GM19193 (cell line): Measurements from ENCODE around the gene SCIN.
A peak's percentile ranks its signal among the peaks of the same experiment; 100 is the strongest.

Experiments
- POLR2A ChIP-seq: IDR thresholded peaks from 4 replicates; pipeline ENCODE4 v1.6.1; 2011; ENCODE audit not compliant: insufficient read depth, insufficient read length; ENCODE audit errors: extremely low read depth

Gene SCIN

DNA sequence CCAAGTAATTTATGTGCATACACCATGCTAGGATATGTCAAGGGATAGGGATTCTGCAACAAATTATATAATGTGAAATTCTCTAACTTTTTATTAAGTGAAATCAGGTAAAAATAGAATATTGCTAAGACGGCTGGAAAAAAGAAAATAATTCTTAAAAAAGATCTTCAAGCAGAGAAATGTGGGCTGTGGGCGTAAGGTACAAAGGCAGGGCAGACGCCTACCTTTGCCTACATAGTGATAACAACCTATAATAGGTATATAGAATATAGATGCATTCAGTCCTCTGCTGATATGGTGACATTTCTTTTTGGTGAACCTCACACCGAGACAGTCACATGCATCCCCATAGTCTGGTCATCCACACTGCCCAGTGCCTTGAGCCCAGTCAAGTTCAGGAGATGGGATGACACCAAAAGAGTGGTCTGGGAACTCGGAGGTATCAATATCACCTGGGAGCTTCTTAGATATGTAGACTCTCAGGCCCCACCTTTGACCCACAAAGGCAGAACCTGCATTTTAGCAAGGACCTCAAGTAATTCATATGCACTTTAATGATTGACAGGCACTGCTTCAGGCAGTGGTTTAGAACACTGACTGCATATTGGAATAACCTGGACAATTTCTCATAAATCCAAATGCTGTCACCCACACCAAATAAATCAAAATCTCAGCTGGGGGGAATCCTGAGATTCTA is 59.4 kb downstream of the SCIN start:
- no peak for TF ChIP-seq POLR2A

GRCh38 chr7:12630513-12630819 is 59.9 kb downstream of the SCIN start:
- no peak for TF ChIP-seq POLR2A

DNA sequence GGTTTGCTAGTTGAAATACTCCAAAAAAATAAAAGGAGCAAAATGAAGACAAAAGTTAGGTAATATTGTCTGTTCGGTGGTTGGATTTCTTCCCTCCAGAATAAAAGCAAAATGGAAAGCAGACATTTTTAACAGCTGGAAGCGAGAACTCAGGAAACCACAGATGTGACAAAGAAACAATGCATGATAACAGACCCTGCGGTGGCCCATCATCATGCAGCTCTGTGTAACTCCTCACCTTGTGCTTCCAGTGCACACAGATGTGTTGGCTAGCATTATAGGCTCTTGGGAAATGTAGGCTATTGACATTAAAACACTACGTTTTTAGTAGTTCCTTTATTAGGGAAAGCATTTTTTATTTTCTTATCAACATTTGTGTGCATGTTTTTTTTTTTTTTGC is 63.1 kb downstream of the SCIN start:
- TF ChIP-seq POLR2A: no peak

GRCh38 chr7:12635830-12636229 is 65.3 kb downstream of the SCIN start:
- peak; percentile 19 for TF ChIP-seq POLR2A

DNA sequence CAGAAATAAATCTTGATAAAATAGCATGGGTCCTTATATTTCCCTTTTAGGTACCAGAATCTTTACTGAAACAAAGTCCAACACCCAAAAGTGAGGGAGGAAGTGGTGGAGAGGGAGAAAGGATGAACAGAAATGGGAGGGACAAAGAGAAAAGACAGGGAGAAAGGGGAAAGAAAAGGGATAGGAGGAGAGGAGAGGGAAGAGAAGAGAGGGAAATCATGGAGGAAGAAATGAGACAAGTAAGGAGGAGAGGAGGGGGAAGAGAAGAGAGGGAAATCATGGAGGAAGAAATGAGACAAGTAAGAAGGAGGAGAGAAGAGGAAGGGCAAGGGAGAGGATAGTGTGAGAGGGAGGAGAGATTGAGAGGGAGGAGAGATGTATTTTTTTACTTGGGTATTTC is 66.8 kb downstream of the SCIN start:
- TF ChIP-seq POLR2A: no peak

GRCh38 chr7:12637819-12638592 is 67.5 kb downstream of the SCIN start:
- TF ChIP-seq POLR2A: no peak

GRCh38 chr7:12638851-12639456 is 68.4 kb downstream of the SCIN start:
- TF ChIP-seq POLR2A: no peak

- TF ChIP-seq POLR2A: no peak
Observed at GRCh38 chr7:12640299-12641096, 70.0 kb downstream of the SCIN start.

DNA sequence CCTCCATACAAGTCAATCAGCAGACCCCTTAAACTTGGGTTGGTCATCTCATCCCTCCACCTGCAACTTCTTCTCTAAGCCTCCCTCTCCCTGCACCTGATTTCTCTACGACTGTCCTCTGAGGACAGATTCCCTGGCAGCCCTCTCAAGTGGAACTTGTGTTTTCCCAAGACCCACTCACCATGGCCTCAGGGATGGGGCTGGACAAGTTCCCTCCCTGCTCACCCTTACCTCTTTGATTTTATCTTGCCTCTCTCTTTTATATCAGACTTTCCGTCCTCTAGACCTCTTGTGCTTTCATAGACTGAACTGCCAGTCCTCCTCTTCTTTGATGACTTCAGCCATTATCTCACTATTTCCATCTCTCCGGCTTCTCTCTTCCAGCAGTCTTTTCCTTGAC is 70.7 kb downstream of the SCIN start:
- no peak for TF ChIP-seq POLR2A

- TF ChIP-seq POLR2A: no peak
Observed at GRCh38 chr7:12642508-12642907, 72.0 kb downstream of the SCIN start.

GRCh38 chr7:12643001-12643643 is 72.6 kb downstream of the SCIN start:
- no peak for TF ChIP-seq POLR2A

DNA sequence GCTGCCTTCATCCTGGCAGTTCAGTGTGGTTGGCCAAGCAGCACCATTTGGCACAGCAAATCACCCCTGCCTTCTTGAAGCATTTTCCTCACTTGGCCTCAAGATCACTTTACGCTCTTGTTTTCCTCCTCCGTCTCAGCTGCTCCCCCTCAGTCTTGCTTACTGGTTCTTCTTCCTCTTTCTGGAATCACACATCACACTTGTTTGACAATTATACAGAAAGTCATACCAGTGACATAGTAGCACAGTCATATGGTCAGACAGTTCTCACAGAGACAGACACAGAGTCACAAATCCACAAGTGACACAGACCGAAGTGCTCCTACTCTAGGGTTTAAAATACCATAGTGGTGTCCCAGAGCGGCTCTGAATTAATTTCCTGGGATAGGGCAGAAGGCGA is 73.1 kb downstream of the SCIN start:
- no peak for TF ChIP-seq POLR2A

GRCh38 chr7:12646139-12646538 is 75.6 kb downstream of the SCIN start:
- TF ChIP-seq POLR2A: no peak

DNA sequence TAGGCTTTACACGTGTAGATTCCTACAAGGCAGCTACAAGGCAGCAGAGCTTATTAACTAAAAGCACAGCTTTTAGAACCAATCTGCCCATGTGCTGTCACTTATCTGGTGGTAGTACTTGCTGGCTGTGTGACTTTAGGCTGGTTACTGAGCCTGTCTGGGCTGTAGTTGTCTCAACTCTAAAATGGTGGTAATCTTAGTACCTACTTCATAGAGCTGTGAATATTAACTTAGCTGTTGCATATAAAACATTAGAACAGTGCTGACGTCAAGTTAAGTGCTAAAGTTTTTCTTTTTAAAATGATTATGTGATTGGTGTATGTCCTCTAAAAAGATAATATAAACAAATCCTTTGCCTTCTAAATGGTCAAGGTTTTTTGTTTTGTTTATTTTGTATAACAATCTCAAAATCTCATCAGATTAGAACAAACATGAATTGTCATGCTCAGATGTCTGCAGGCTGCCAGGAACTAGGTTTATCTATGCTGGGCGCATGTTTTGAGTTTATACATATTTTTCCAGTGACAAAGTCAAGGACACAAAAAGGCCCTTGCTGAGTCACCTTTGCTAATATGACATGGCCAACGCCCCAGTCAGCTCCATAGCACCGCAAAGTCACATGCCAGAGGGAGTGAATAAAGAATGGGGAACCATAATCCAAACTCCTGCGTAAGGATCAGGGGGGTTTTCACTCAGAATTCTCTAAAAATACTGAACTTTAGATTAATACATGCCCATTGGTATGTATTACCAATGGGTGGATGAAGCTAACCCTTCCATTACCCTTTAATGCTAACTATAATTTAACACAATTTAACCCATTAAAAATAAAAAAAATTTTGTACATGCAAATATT is 77.1 kb downstream of the SCIN start:
- no peak for TF ChIP-seq POLR2A
